AG04450 (cell line): Measurements from ENCODE around the gene CARMIL1. TPM values are rescaled to one million over a fixed set of nuclear protein-coding genes. Genes with fewer than 3 reads are reported as not detected.

Experiments used
- CTCF ChIA-PET: fragments of 300-600, 350-600 bp; formaldehyde crosslinking; extraction: SDS; loops from one replicate; lab custom pipeline; 2022; ENCODE audit warnings: antibody characterized with exemption, inconsistent platforms; lab: Charles Lee
- POLR2A ChIA-PET: fragments of 350-600 bp; formaldehyde crosslinking; extraction: SDS; loops from one replicate; lab custom pipeline; 2021; ENCODE audit warnings: antibody characterized with exemption, inconsistent platforms; lab: Yijun Ruan, JAX
- DNase-seq: peaks from one replicate; pipeline ENCODE4 v3.0.0-alpha.2; 2011; ENCODE audit warnings: low read depth, low spot score
- H3K27ac ChIP-seq: one replicate; pipeline ENCODE4 v1.5.1; 2012; ENCODE audit warnings: low read depth, low read length, control low read depth
- H3K27me3 ChIP-seq: one replicate; pipeline ENCODE4 v1.6.0; 2012; ENCODE audit warnings: low read length; ENCODE audit not compliant: control insufficient read depth, insufficient read depth
- H3K4me3 ChIP-seq: 2 replicates; pipeline ENCODE4 v1.5.1; 2011; ENCODE audit warnings: mild to moderate bottlenecking, low read depth, low read length, control low read depth
- H3K9me3 ChIP-seq: 2 replicates; pipeline ENCODE4 v1.5.1; 2012; ENCODE audit warnings: low read length; ENCODE audit not compliant: control insufficient read depth, insufficient read depth
- CTCF ChIP-seq: IDR thresholded peaks from 2 replicates; pipeline ENCODE4 v1.5.1; 2011; ENCODE audit warnings: low read depth, low read length, control low read depth, inconsistent platforms
- polyA plus RNA-seq: library from polyadenylated mRNA; depleted of rRNA; stranded (reverse); fragments of >200 nt; gene quantifications from 2 replicates; pipeline ENCODE4 v1.2.3, GENCODE V29; 2011

The CARMIL1 gene
- polyA plus RNA-seq, 1 experiment: 0.55 TPM

- H3K9me3 ChIP-seq: no peaks in the 10 kb centered on the region
- POLR2A ChIA-PET: no interaction called here
- no peak overlapping the region for H3K4me3 ChIP-seq
- H3K27ac ChIP-seq: no peak overlapping the region
- no peak for DNase-seq
- H3K27me3 ChIP-seq: no peaks in the 10 kb centered on the region
- no peak for TF ChIP-seq CTCF
- CTCF ChIA-PET: no interaction called here
Measured at GRCh38 chr6:25629198-25629576, 350.0 kb downstream of the CARMIL1 start.

GRCh38 chr6:25630508-25631278 is 351.5 kb downstream of the CARMIL1 start:
- CTCF ChIA-PET: no interaction called here
- no peak overlapping the region for H3K27ac ChIP-seq
- no peak for DNase-seq
- no peak overlapping the region for H3K4me3 ChIP-seq
- POLR2A ChIA-PET: no interaction called here
- H3K27me3 ChIP-seq: no peaks in the 10 kb centered on the region
- TF ChIP-seq CTCF: no peak
- no peaks in the 10 kb centered on the region for H3K9me3 ChIP-seq

- CTCF ChIA-PET: no interaction called here
Measured at GRCh38 chr6:25635886-25636317, 356.7 kb downstream of the CARMIL1 start.

GRCh38 chr6:25637211-25637610 is 358.0 kb downstream of the CARMIL1 start:
- Histone ChIP-seq H3K27ac (no peak overlapping the region), H3K9me3 (no peaks in the 10 kb centered on the region), H3K27me3 (no peaks in the 10 kb centered on the region), H3K4me3 (no peak overlapping the region)
- POLR2A ChIA-PET: no interaction called here
- DNase-seq: no peak
- TF ChIP-seq CTCF: no peak
- CTCF ChIA-PET: no interaction called here

More at GRCh38 chr6:25635886-25636317, 356.7 kb downstream of the CARMIL1 start:
- POLR2A ChIA-PET: no interaction called here
- DNase-seq: no peak
- H3K27ac ChIP-seq: no peak overlapping the region
- no peaks in the 10 kb centered on the region for H3K27me3 ChIP-seq
- no peaks in the 10 kb centered on the region for H3K9me3 ChIP-seq
- H3K4me3 ChIP-seq: no peak overlapping the region
- TF ChIP-seq CTCF: no peak

- Histone ChIP-seq H3K9me3 (no peaks in the 10 kb centered on the region), H3K4me3 (no peak overlapping the region), H3K27ac (no peak overlapping the region), H3K27me3 (no peaks in the 10 kb centered on the region)
- DNase-seq: no peak
- CTCF ChIA-PET: no interaction called here
- POLR2A ChIA-PET: no interaction called here
- no peak for TF ChIP-seq CTCF
Measured at GRCh38 chr6:25637960-25638434, 358.8 kb downstream of the CARMIL1 start.
